GM13977 (cell line): ENCODE data around the gene ERO1B.

Experiments used
- DNase-seq: peaks from one replicate; pipeline ENCODE4 v3.0.0; 2012; ENCODE audit warnings: low spot score
- CTCF ChIP-seq: IDR thresholded peaks from 2 replicates; pipeline ENCODE4 v1.5.1; 2012; ENCODE audit warnings: mild to moderate bottlenecking, control low read depth; ENCODE audit not compliant: insufficient read depth; ENCODE audit errors: extremely low read depth, missing control alignments
- in situ Hi-C: fragments of 300-500 bp; cut with MboI; formaldehyde crosslinking; loops from one replicate; pipeline ENCODE4 v1.12.0; 2022; ENCODE audit warnings: low sequenced_read_pairs, low pct_unique_long_range_greater_than_20kb, mixed read lengths, inconsistent platforms; ENCODE audit not compliant: unreplicated experiment

The ERO1B gene

GRCh38 chr1:236301080-236301957 lies 19.6 kb upstream of the ERO1B start:
- in situ Hi-C loops: no loop called here
- no peak for DNase-seq
- no peak for TF ChIP-seq CTCF

- in situ Hi-C loops: no loop called here
- DNase-seq: no peak
- TF ChIP-seq CTCF: no peak
Measured at GRCh38 chr1:236297161-236297560, 15.4 kb upstream of the ERO1B start.

- DNase-seq: no peak
- in situ Hi-C loops: no loop called here
- no peak for TF ChIP-seq CTCF
Measured at GRCh38 chr1:236292425-236292824, 10.7 kb upstream of the ERO1B start.

- no peak for TF ChIP-seq CTCF
- no peak for DNase-seq
- in situ Hi-C loops: no loop called here
Measured at GRCh38 chr1:236289492-236290131, 7.9 kb upstream of the ERO1B start.

GRCh38 chr1:236288620-236288976 lies 6.8 kb upstream of the ERO1B start:
- no peak for TF ChIP-seq CTCF
- DNase-seq: no peak
- in situ Hi-C loops: no loop called here

- no peak for TF ChIP-seq CTCF
- no peak for DNase-seq
- in situ Hi-C loops: no loop called here
Measured at GRCh38 chr1:236287757-236288619, 6.2 kb upstream of the ERO1B start.
